HS-27A (cell line): Measurements from ENCODE around the gene NEK7.

Source experiments
- DNase-seq: peaks from one replicate; pipeline ENCODE4 v3.0.0-alpha.2; 2012; ENCODE audit warnings: low read depth, missing footprints

The NEK7 gene

GRCh38 chr1:198352975-198353695, 196.3 kb downstream of the NEK7 start:
- no peak for DNase-seq

GRCh38 chr1:198357937-198358336, 201.1 kb downstream of the NEK7 start:
- DNase-seq = no peak

GRCh38 chr1:198359024-198359653, 202.3 kb downstream of the NEK7 start:
- DNase-seq = no peak

GRCh38 chr1:198360208-198360729, 203.5 kb downstream of the NEK7 start:
- DNase-seq = no peak

GRCh38 chr1:198361237-198361767, 204.5 kb downstream of the NEK7 start:
- DNase-seq = no peak

- no peak for DNase-seq
Measured at GRCh38 chr1:198363625-198364151, 206.9 kb downstream of the NEK7 start.

GRCh38 chr1:198364471-198364870, 207.7 kb downstream of the NEK7 start:
- no peak for DNase-seq

- DNase-seq = no peak
Measured at GRCh38 chr1:198367296-198367695, 210.5 kb downstream of the NEK7 start.

- no peak for DNase-seq
Measured at GRCh38 chr1:198370996-198371395, 214.2 kb downstream of the NEK7 start.
